OCI-LY3 (cell line): Measurements from ENCODE around the gene SMC2.

Experiments used
- CTCF ChIP-seq: fragments of 200-600, 300-600 bp; sonication (generic); IDR thresholded peaks from 2 replicates; pipeline ENCODE4 v1.5.1; 2014; ENCODE audit warnings: antibody characterized with exemption, low read length, low read depth
- EZH2phosphoT487 ChIP-seq: fragments of 200-600 bp; shearing (Covaris generic); IDR thresholded peaks from 2 replicates; pipeline ENCODE4 v1.6.1; 2018; ENCODE audit warnings: antibody characterized with exemption, mixed run types, low read depth

- TF ChIP-seq CTCF, result no peak
- no peak for TF ChIP-seq EZH2phosphoT487
Observed at GRCh38 chr9:104087894-104088293, 6.2 kb upstream of the SMC2 start.
